GM23338 (cell line): ENCODE data around the gene NMNAT1. TPM values are rescaled to one million over a fixed set of nuclear protein-coding genes. Genes with fewer than 3 reads are reported as not detected.

Source experiments
- ATAC-seq: fragments of 200-7000 bp; cut with Tn5 transposase; 3 replicates; pipeline ENCODE4 v1.9.1; 2020
- DNase-seq: peaks from one replicate; pipeline ENCODE4 v3.0.0-alpha.2; 2015; ENCODE audit warnings: low spot score
- H2AFZ ChIP-seq: fragments of 200-600 bp; sonication (generic); 2 replicates; pipeline ENCODE4 v1.8.0; 2016; ENCODE audit warnings: antibody characterized with exemption, mild to moderate bottlenecking, moderate library complexity
- H3F3A ChIP-seq: fragments of 200-600 bp; sonication (generic); replicated peaks from 2 replicates; pipeline ENCODE4 v1.8.0; 2017; ENCODE audit warnings: antibody characterized with exemption, mixed run types, low read depth
- H3K27ac ChIP-seq: fragments of 200-600 bp; sonication (generic); 2 replicates; pipeline ENCODE4 v1.6.1; 2016; ENCODE audit warnings: low read depth
- H3K27me3 ChIP-seq: fragments of 200-600 bp; sonication (generic); 2 replicates; pipeline ENCODE4 v1.8.0; 2016; ENCODE audit warnings: mild to moderate bottlenecking, mixed run types, moderate library complexity; ENCODE audit not compliant: insufficient read depth
- H3K36me3 ChIP-seq: fragments of 200-600 bp; sonication (generic); 2 replicates; pipeline ENCODE4 v1.8.0; 2016; ENCODE audit warnings: mild to moderate bottlenecking; ENCODE audit not compliant: insufficient read depth
- H3K4me1 ChIP-seq: fragments of 200-600 bp; sonication (generic); 2 replicates; pipeline ENCODE4 v1.8.0; 2016; ENCODE audit warnings: mild to moderate bottlenecking, moderate library complexity; ENCODE audit not compliant: insufficient read depth
- H3K4me2 ChIP-seq: fragments of 200-600 bp; sonication (generic); 2 replicates; pipeline ENCODE4 v1.7.1; 2017; ENCODE audit warnings: mixed run types
- H3K4me3 ChIP-seq: fragments of 200-600 bp; sonication (generic); 2 replicates; pipeline ENCODE4 v1.6.1; 2016; ENCODE audit warnings: mixed run types
- H3K79me2 ChIP-seq: fragments of 200-600 bp; sonication (generic); replicated peaks from 2 replicates; pipeline ENCODE4 v1.8.0; 2017; ENCODE audit warnings: mild to moderate bottlenecking; ENCODE audit not compliant: insufficient read depth
- H3K9me2 ChIP-seq: fragments of 200-600 bp; sonication (generic); 2 replicates; pipeline ENCODE4 v1.8.0; 2017; ENCODE audit not compliant: insufficient read depth
- H4K20me1 ChIP-seq: fragments of 200-600 bp; sonication (generic); replicated peaks from 2 replicates; pipeline ENCODE4 v1.8.0; 2017; ENCODE audit warnings: mild to moderate bottlenecking; ENCODE audit not compliant: insufficient read depth
- H3K27ac Mint-ChIP-seq: 2 replicates; pipeline ENCODE4 v1.8.0; 2020; ENCODE audit warnings: inconsistent platforms, mild to moderate bottlenecking, moderate library complexity, mixed read lengths
- H3K27me3 Mint-ChIP-seq: 3 replicates; pipeline ENCODE4 v1.8.0; 2022; ENCODE audit warnings: low read depth, mild to moderate bottlenecking, moderate library complexity, mixed read lengths, inconsistent platforms; ENCODE audit not compliant: insufficient read depth, poor library complexity
- H3K36me3 Mint-ChIP-seq: 3 replicates; pipeline ENCODE4 v1.8.0; 2021; ENCODE audit warnings: low read depth, mild to moderate bottlenecking, inconsistent platforms, moderate library complexity, mixed read lengths
- H3K4me1 Mint-ChIP-seq: 3 replicates; pipeline ENCODE4 v1.8.0; 2020; ENCODE audit warnings: mild to moderate bottlenecking, inconsistent platforms, mixed read lengths
- H3K4me3 Mint-ChIP-seq: 3 replicates; pipeline ENCODE4 v1.8.0; 2021; ENCODE audit warnings: moderate library complexity, mild to moderate bottlenecking, inconsistent platforms, mixed read lengths
- H3K9me3 Mint-ChIP-seq: 3 replicates; pipeline ENCODE4 v1.8.0; 2020; ENCODE audit warnings: moderate library complexity, mild to moderate bottlenecking, inconsistent platforms, mixed read lengths
- CREB1 ChIP-seq: fragments of 250-450 bp; sonication (Bioruptor Pico); IDR thresholded peaks from 2 replicates; pipeline ENCODE4 v1.5.0; 2020; ENCODE audit warnings: low read depth, mild to moderate bottlenecking, moderate library complexity
- CTCF ChIP-seq, 2 experiments: fragments of 200-600 bp in 1 of 2; sonication (generic) in 1 of 2; conservative IDR thresholded peaks; 2 replicates each; pipeline versions ENCODE4 v1.5.1 to v1.6.1; 2016 to 2017; ENCODE audit warnings: antibody characterized with exemption in 2 of 2, low read depth in 2 of 2, mild to moderate bottlenecking in 2 of 2, moderate library complexity in 1 of 2
- EZH2 ChIP-seq: fragments of 200-600 bp; sonication (generic); IDR thresholded peaks from one replicate; pipeline ENCODE4 v1.8.0; 2017; ENCODE audit warnings: antibody characterized with exemption, mild to moderate bottlenecking, low read depth; ENCODE audit not compliant: unreplicated experiment
- EZH2phosphoT487 ChIP-seq: fragments of 200-600 bp; sonication (generic); IDR thresholded peaks from one replicate; pipeline ENCODE4 v1.8.1; 2018; ENCODE audit warnings: antibody characterized with exemption; ENCODE audit not compliant: unreplicated experiment
- JUNB ChIP-seq: IDR thresholded peaks from one replicate; pipeline ENCODE4 v1.6.1; 2016; ENCODE audit warnings: antibody characterized with exemption; ENCODE audit not compliant: unreplicated experiment
- NANOG ChIP-seq: IDR thresholded peaks from 2 replicates; pipeline ENCODE4 v1.6.1; 2016; ENCODE audit warnings: antibody characterized with exemption, borderline replicate concordance
- POLR2AphosphoS5 ChIP-seq: IDR thresholded peaks from 2 replicates; pipeline ENCODE4 v1.6.1; 2016; ENCODE audit warnings: antibody characterized with exemption, low read depth
- REST ChIP-seq: IDR thresholded peaks from one replicate; pipeline ENCODE4 v1.6.1; 2018; ENCODE audit warnings: antibody characterized with exemption; ENCODE audit not compliant: unreplicated experiment
- ZNF114 ChIP-seq: fragments of 250-450 bp; sonication (Bioruptor Pico); IDR thresholded peaks from 2 replicates; pipeline ENCODE4 v1.5.0; 2020; ENCODE audit warnings: mild to moderate bottlenecking, moderate library complexity
- ZNF331 ChIP-seq: fragments of 250-450 bp; sonication (Bioruptor Pico); IDR thresholded peaks from 2 replicates; pipeline ENCODE4 v1.5.0; 2020; ENCODE audit warnings: low read depth, mild to moderate bottlenecking, moderate library complexity
- ZNF462 ChIP-seq: fragments of 250-450 bp; sonication (Bioruptor Pico); IDR thresholded peaks from 2 replicates; pipeline ENCODE4 v1.5.0; 2020; ENCODE audit warnings: mild to moderate bottlenecking, moderate library complexity
- polyA plus RNA-seq: library from polyadenylated mRNA; unstranded; fragments of >200 nt; fragmentation: Nextera tagmentation; extraction: Ambion mirVana; gene quantifications from 2 replicates; pipeline ENCODE4 v1.2.1, GENCODE V29; 2016
- total RNA-seq: library from RNA; depleted of rRNA; stranded (reverse); fragments of >200 nt; shearing (Covaris generic); gene quantifications from 2 replicates; pipeline ENCODE4 v1.2.3, GENCODE V29; 2014

The NMNAT1 gene
- total and polyA plus RNA-seq, 2 experiments from 2014 or later, result 2.5 to 3.9 TPM

GRCh38 chr1:9993561-9994075 lies 50.3 kb downstream of the NMNAT1 start (continued):
- TF ChIP-seq REST, result no peak
- TF ChIP-seq CTCF (conservative IDR thresholded peaks at IDR 0.05; ENCODE audit: low read depth in 2 of 2), result no peak
- TF ChIP-seq JUNB, result no peak
- TF ChIP-seq EZH2phosphoT487, result no peak
- no peak for TF ChIP-seq ZNF114 (CRISPR knock-in tag)
- TF ChIP-seq POLR2AphosphoS5, result no peak
- TF ChIP-seq CREB1 (CRISPR knock-in tag), result no peak
- TF ChIP-seq ZNF331 (CRISPR knock-in tag), result no peak
- no peak for TF ChIP-seq NANOG
- TF ChIP-seq EZH2, result no peak

GRCh38 chr1:9996624-9997582 lies 53.6 kb downstream of the NMNAT1 start, which contains the start of gene RBP7:
Gene RBP7, plus strand, starts transcription at chr1:9997228. Its CDS starts 31 bp downstream, at chr1:9997259.
- Mint-ChIP-seq H3K36me3 (no peaks in the 10 kb centered on the region; the same call in 2 of the 3 replicates), H3K27me3 (peaks cover 40% of the 10 kb centered on the region), H3K4me3 (peak within 1 kb of the TSS; percentile 79), H3K27ac (no peak within 1 kb of the TSS), H3K4me1 (peaks cover 5% of the 10 kb centered on the region; the same call in 2 of the 3 replicates), H3K9me3 (no peaks in the 10 kb centered on the region; the same call in 1 of the 3 replicates)
- Histone ChIP-seq H3F3A (peaks cover 9% of the 10 kb centered on the region; the same call in 1 of the 2 replicates), H3K36me3 (no peaks in the 10 kb centered on the region), H3K9me2 (no peaks in the 10 kb centered on the region), H4K20me1 (no peaks in the 10 kb centered on the region), H3K79me2 (no peaks in the 10 kb centered on the region), H3K4me3 (peak within 1 kb of the TSS; percentile 66), H2AFZ (peak within 1 kb of the TSS; percentile 93), H3K27ac (no peak within 1 kb of the TSS), H3K4me2 (peak within 1 kb of the TSS; percentile 81), H3K4me1 (no peaks in the 10 kb centered on the region), H3K27me3 (peaks cover 46% of the 10 kb centered on the region)
- TF ChIP-seq ZNF462 (CRISPR knock-in tag), result no peak
- peak; percentile 54 for TF ChIP-seq EZH2
- DNase-seq (peak; percentile 63), ATAC-seq (peak; percentile 83)
